Prostate gland (tissue), 2 donors: Measurements from ENCODE around the gene INPP5B. TPM values are rescaled to one million over a fixed set of nuclear protein-coding genes. Genes with fewer than 3 reads are reported as not detected.

ENCODE experiments used
- DNase-seq: peaks from one replicate; pipeline ENCODE4 v3.0.0-alpha.2; 2019; ENCODE audit warnings: low spot score
- H3K27ac ChIP-seq, 2 donors: fragments of 200-600 bp; sonication (generic); 2 replicates each; pipeline ENCODE4 v1.5.1; 2017 to 2019
- H3K27me3 ChIP-seq: fragments of 200-600 bp; sonication (generic); replicated peaks from 2 replicates; pipeline ENCODE4 v1.5.1; 2019; ENCODE audit not compliant: insufficient read depth
- H3K36me3 ChIP-seq, 2 donors: fragments of 200-600 bp; sonication (generic); 1 replicate in 1 of 2; 2 replicates in 1 of 2; pipeline versions ENCODE4 v1.5.1 to v1.8.1; 2017 to 2019
- H3K4me1 ChIP-seq: fragments of 200-600 bp; sonication (generic); replicated peaks from 2 replicates; pipeline ENCODE4 v1.5.1; 2019
- H3K4me3 ChIP-seq, 2 donors: fragments of 200-600 bp; sonication (generic); 2 replicates each; pipeline ENCODE4 v1.5.1; 2017 to 2019
- H3K9me3 ChIP-seq: fragments of 200-600 bp; sonication (generic); 2 replicates; pipeline ENCODE4 v1.5.1; 2017
- CTCF ChIP-seq, 4 experiments: fragments of 200-600 bp in 2 of 4; fragments of 450-650 bp in 2 of 4; sonication (generic) in 2 of 4; IDR thresholded peaks; 1 replicate in 3 of 4; 2 replicates in 1 of 4; pipeline ENCODE4 v1.5.1; 2016 to 2019; ENCODE audit warnings: antibody characterized with exemption in 4 of 4, mild to moderate bottlenecking in 2 of 4, moderate library complexity in 2 of 4
- POLR2A ChIP-seq: fragments of 450-650 bp; IDR thresholded peaks from one replicate; pipeline ENCODE4 v1.6.1; 2016; ENCODE audit warnings: antibody characterized with exemption, mild to moderate bottlenecking
- POLR2AphosphoS5 ChIP-seq: sonication (generic); formaldehyde crosslinking; IDR thresholded peaks from one replicate; pipeline ENCODE4 v1.6.1; 2017; ENCODE audit warnings: antibody characterized with exemption
- WGBS: methylation state at CpG from one replicate; pipeline ENCODE4 v1.1.5; 2018; 5-methylcytosine and 5-hydroxymethylcytosine counted together
- intact Hi-C: fragments of 100-400 bp; cut with DNase I; formaldehyde crosslinking; loops from one replicate; pipeline ENCODE4 v1.14.2; 2022
- total RNA-seq, 2 donors: library from RNA; depleted of rRNA; stranded (reverse); fragments of >200 nt; gene quantifications; one replicate each; pipeline ENCODE4 v1.1.0, GENCODE V29; 2016

Gene INPP5B
- total RNA-seq, 2 donors from 2014 or later, result 12.8 to 20.8 TPM

GRCh38 chr1:37828410-37829074, 118.3 kb downstream of the INPP5B start:
- Histone ChIP-seq H3K36me3 (peaks cover 0 to 6% of the 10 kb centered on the region in 2 donors), H3K27me3 (no peaks in the 10 kb centered on the region), H3K27ac (no peak overlapping the region), H3K4me3 (no peak overlapping the region), H3K9me3 (no peaks in the 10 kb centered on the region), H3K4me1 (no peaks in the 10 kb centered on the region)
- no peak for TF ChIP-seq POLR2AphosphoS5
- WGBS, result 92% methylated on average over 12 of the region's 12 CpGs
- no peak for DNase-seq
- intact Hi-C loops, result no loop called here

- intact Hi-C loops, result no loop called here
Measured at GRCh38 chr1:37825506-37825905, 121.3 kb downstream of the INPP5B start.

GRCh38 chr1:37824001-37824400, 122.9 kb downstream of the INPP5B start:
- Histone ChIP-seq H3K4me3 (no peak overlapping the region), H3K4me1 (no peaks in the 10 kb centered on the region), H3K27me3 (no peaks in the 10 kb centered on the region), H3K27ac (no peak overlapping the region), H3K9me3 (no peaks in the 10 kb centered on the region), H3K36me3 (peaks cover 0 to 8% of the 10 kb centered on the region in 2 donors)
- 69% methylated on average over 2 of the region's 2 CpGs for WGBS
- DNase-seq, result no peak
- no peak for TF ChIP-seq CTCF (IDR thresholded peaks at IDR 0.05)
- no peak for TF ChIP-seq POLR2A
- TF ChIP-seq POLR2AphosphoS5, result no peak
- intact Hi-C loops, result no loop called here

More at GRCh38 chr1:37825506-37825905, 121.3 kb downstream of the INPP5B start:
- Histone ChIP-seq H3K27me3 (no peaks in the 10 kb centered on the region), H3K4me1 (no peaks in the 10 kb centered on the region), H3K36me3 (peaks cover 4 to 8% of the 10 kb centered on the region in 2 donors), H3K4me3 (no peak overlapping the region), H3K9me3 (no peaks in the 10 kb centered on the region), H3K27ac (no peak overlapping the region)
- no peak for DNase-seq
- TF ChIP-seq POLR2AphosphoS5, result no peak
- TF ChIP-seq CTCF (IDR thresholded peaks at IDR 0.05), result no peak
- TF ChIP-seq POLR2A, result no peak
- WGBS, result 78% methylated on average over 2 of the region's 2 CpGs

GRCh38 chr1:37822906-37823815, 123.7 kb downstream of the INPP5B start:
- Histone ChIP-seq H3K27me3 (no peaks in the 10 kb centered on the region), H3K27ac (no peak overlapping the region), H3K9me3 (no peaks in the 10 kb centered on the region), H3K4me3 (no peak overlapping the region), H3K4me1 (no peaks in the 10 kb centered on the region), H3K36me3 (peaks cover 0 to 8% of the 10 kb centered on the region in 2 donors)
- DNase-seq, result no peak
- TF ChIP-seq POLR2A (no peak), CTCF (IDR thresholded peaks at IDR 0.05) (no peak), POLR2AphosphoS5 (no peak)
- intact Hi-C loops, result no loop called here
- WGBS, result 93% methylated on average over 9 of the region's 9 CpGs

GRCh38 chr1:37821481-37821880, 125.4 kb downstream of the INPP5B start:
- Histone ChIP-seq H3K27me3 (no peaks in the 10 kb centered on the region), H3K36me3 (peaks cover 0 to 8% of the 10 kb centered on the region in 2 donors), H3K27ac (no peak overlapping the region), H3K4me1 (no peaks in the 10 kb centered on the region), H3K4me3 (no peak overlapping the region), H3K9me3 (no peaks in the 10 kb centered on the region)
- TF ChIP-seq CTCF (IDR thresholded peaks at IDR 0.05) (no peak), POLR2A (no peak), POLR2AphosphoS5 (no peak)
- WGBS, result 92% methylated on average over 2 of the region's 2 CpGs
- no peak for DNase-seq
- intact Hi-C loops, result no loop called here
